Tibial nerve (tissue), 3 donors: ENCODE data around the gene MERTK.

Source experiments
- POLR2A ChIP-seq, 2 donors: fragments of 450-650 bp; IDR thresholded peaks; one replicate each; pipeline ENCODE4 v1.6.1; 2017; ENCODE audit warnings: antibody characterized with exemption in 2 of 2, mild to moderate bottlenecking in 2 of 2, moderate library complexity in 2 of 2
- TF ChIP-seq, protein P1 (sequence below), 5 experiments: fragments of 200-600 bp in 3 of 5; fragments of 450-650 bp in 2 of 5; sonication (generic) in 3 of 5; IDR thresholded peaks; one replicate each; pipeline ENCODE4 v1.5.1; 2016 to 2019; ENCODE audit warnings: antibody characterized with exemption in 5 of 5, mild to moderate bottlenecking in 3 of 5, moderate library complexity in 2 of 5

DNA sequence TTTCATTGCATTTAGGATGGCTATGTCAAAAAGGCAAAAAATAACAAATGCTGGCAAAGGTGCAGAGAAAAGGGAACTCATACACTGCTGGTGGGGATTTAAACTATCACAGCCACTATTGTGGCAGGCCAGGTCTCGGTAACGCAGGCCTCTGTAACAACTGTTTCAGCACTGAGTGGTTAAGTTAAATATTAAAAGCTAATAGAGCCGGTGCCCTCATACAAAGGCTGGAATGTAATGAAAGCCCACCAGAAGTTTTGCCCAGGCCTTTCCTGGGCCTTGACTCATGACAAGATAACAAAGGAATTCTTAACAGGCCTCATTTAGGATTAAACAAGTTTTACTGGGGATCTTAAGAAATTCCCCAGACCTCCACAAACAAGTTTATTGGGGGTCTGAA is 10.7 kb downstream of the MERTK start:
- TF ChIP-seq, protein P1, sequence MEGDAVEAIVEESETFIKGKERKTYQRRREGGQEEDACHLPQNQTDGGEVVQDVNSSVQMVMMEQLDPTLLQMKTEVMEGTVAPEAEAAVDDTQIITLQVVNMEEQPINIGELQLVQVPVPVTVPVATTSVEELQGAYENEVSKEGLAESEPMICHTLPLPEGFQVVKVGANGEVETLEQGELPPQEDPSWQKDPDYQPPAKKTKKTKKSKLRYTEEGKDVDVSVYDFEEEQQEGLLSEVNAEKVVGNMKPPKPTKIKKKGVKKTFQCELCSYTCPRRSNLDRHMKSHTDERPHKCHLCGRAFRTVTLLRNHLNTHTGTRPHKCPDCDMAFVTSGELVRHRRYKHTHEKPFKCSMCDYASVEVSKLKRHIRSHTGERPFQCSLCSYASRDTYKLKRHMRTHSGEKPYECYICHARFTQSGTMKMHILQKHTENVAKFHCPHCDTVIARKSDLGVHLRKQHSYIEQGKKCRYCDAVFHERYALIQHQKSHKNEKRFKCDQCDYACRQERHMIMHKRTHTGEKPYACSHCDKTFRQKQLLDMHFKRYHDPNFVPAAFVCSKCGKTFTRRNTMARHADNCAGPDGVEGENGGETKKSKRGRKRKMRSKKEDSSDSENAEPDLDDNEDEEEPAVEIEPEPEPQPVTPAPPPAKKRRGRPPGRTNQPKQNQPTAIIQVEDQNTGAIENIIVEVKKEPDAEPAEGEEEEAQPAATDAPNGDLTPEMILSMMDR (IDR thresholded peaks at IDR 0.05): no peak
- no peak for TF ChIP-seq POLR2A (IDR thresholded peaks at IDR 0.05)
